ENCODE results near the gene PRKAG2. TPM values are rescaled to one million over a fixed set of nuclear protein-coding genes. Genes with fewer than 3 reads are reported as not detected.

The PRKAG2 gene
- total and polyA plus RNA-seq, 2 of the 8 experiments (the other 6 are each of a cell fraction or from before 2014, with no cell fraction given) = 7.5 to 18.1 TPM

DNA sequence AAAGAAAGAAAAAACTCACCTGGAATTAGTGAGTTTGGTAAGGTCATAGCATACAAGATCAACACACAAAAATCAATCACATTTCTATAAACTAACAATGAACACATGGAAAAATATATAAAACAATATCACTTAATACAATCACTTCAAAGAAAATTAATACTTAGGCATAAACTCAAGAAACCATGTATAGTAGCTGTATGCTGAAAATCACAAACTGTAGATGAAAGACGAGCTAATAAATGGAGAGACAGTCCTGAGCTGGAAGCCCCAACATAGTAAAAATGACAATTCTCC, 243.5 kb downstream of the PRKAG2 start:
- no peak overlapping the region for H2AK5ac ChIP-seq (ENCODE audit: low read depth, low read length)
- no peak overlapping the region for H2BK20ac ChIP-seq (ENCODE audit: low read length)
- H2BK120ac ChIP-seq (replicated peaks; ENCODE audit: low read depth, low read length) = no peak overlapping the region
- no peak overlapping the region for H3K18ac ChIP-seq (ENCODE audit: extremely low read depth, low read length)
- CTCF ChIA-PET (ENCODE audit: partially characterized antibody) = interaction anchor here (0.7 to 10.8 kb wide), 16 partner anchors 9 to 190 kb away, joined by 3 to 107 read pairs (median 6); no protein-coding TSS in a partner anchor
- no peak overlapping the region for H4K8ac ChIP-seq (ENCODE audit: extremely low read depth, insufficient read depth, low read length)
- no peak overlapping the region for H3K9ac ChIP-seq (replicated peaks in 1 of 4; ENCODE audit: extremely low read depth in 1 of 4, low read depth in 3 of 4, low read length in 3 of 4)
- no peak overlapping the region for H4K91ac ChIP-seq (replicated peaks; ENCODE audit: insufficient read length, low read length)
- peaks cover 0 to 2% of the 10 kb centered on the region in 2 experiments for H4K20me1 ChIP-seq (replicated peaks in 1 of 2; ENCODE audit: control insufficient read depth in 1 of 2, insufficient read depth in 2 of 2, low read length in 2 of 2)
- H3K4me2 ChIP-seq (ENCODE audit: insufficient read depth in 1 of 2, low read depth in 2 of 2, low read length in 2 of 2) = no peak overlapping the region; a peak in 1 of 4 replicates
- no peak overlapping the region for H4K5ac ChIP-seq (ENCODE audit: insufficient read length, low read depth, low read length)
- no peak overlapping the region for H3K4ac ChIP-seq (replicated peaks; ENCODE audit: insufficient read length, low read depth, low read length)
- no peak overlapping the region for H3K23ac ChIP-seq (ENCODE audit: insufficient read length)
- 88% methylated on average over 1 of the region's 1 CpG; no CpG with 5 or more reads in 1 of the 2 experiments for WGBS, 2 experiments (ENCODE audit: extremely low coverage in 1 of 2, insufficient coverage in 1 of 2, insufficient read length in 1 of 2, insufficient replicate concordance in 2 of 2, low coverage in 1 of 2, low lambda C conversion rate in 2 of 2, missing lambda C conversion rate in 1 of 2)
- no peak overlapping the region for H3K14ac ChIP-seq (ENCODE audit: insufficient read length)
- H3K27me3 ChIP-seq (replicated peaks in 1 of 4; ENCODE audit: control insufficient read depth in 3 of 4, extremely low read depth in 1 of 4, insufficient read depth in 3 of 4, low read length in 3 of 4) = peaks cover 0 to 25% (median 13%) of the 10 kb centered on the region in 4 experiments; a peak in 5 of 7 replicates
- FAIRE-seq (no peak), DNase-seq (ENCODE audit: low read depth in 1 of 2, low spot score in 2 of 2) (no peak)
- no peak overlapping the region for H3K27ac ChIP-seq (ENCODE audit: low read depth, low read length)
- H3K36me3 ChIP-seq (ENCODE audit: control insufficient read depth in 2 of 4, insufficient read depth in 4 of 4, low read length in 3 of 4) = no peaks in the 10 kb centered on the region
- H3K56ac ChIP-seq (replicated peaks; ENCODE audit: insufficient read length, low read depth, low read length) = no peak overlapping the region
- peak overlapping the region in 1 of 4 experiments; percentile 62; a peak in 1 of 8 replicates for H3K4me3 ChIP-seq (ENCODE audit: extremely low read depth in 1 of 4, insufficient read depth in 2 of 4, low read depth in 3 of 4, low read length in 4 of 4)
- H2AFZ ChIP-seq (ENCODE audit: low read length) = no peak overlapping the region
- no peak overlapping the region for H2BK5ac ChIP-seq (ENCODE audit: low read depth, low read length)
- no peak overlapping the region for H2BK12ac ChIP-seq (ENCODE audit: low read depth, low read length)
- POLR2A ChIA-PET (ENCODE audit: partially characterized antibody) = interaction anchor here (1.2 kb wide), 1 partner anchor 13 kb away, joined by 3 read pairs; no protein-coding TSS in a partner anchor
- H3K4me1 ChIP-seq (replicated peaks in 1 of 4; ENCODE audit: control insufficient read depth in 3 of 4, insufficient read depth in 4 of 4, low read length in 3 of 4) = peaks cover 2 to 14% (median 9%) of the 10 kb centered on the region in 4 experiments
- H2BK15ac ChIP-seq (ENCODE audit: low read length) = no peak overlapping the region
- H3K9me3 ChIP-seq (ENCODE audit: insufficient read depth in 2 of 2, low read depth in 1 of 2, low read length in 1 of 2) = peaks cover 0 to 3% of the 10 kb centered on the region in 2 experiments; a peak in 1 of 4 replicates
- peaks cover 4% of the 10 kb centered on the region; the same call in 1 of the 2 replicates for H3K23me2 ChIP-seq (ENCODE audit: low read depth, low read length)
- H3K79me2 ChIP-seq (ENCODE audit: control insufficient read depth in 1 of 2, insufficient read depth in 2 of 2, low read length in 2 of 2) = no peaks in the 10 kb centered on the region
- no peaks in the 10 kb centered on the region for H3K79me1 ChIP-seq (ENCODE audit: low read depth, low read length)
- no peak for TF ChIP-seq EGR1 (IDR thresholded peaks at IDR 0.05; ENCODE audit: borderline replicate concordance, low read depth, low read length)
- TF ChIP-seq, protein P1, sequence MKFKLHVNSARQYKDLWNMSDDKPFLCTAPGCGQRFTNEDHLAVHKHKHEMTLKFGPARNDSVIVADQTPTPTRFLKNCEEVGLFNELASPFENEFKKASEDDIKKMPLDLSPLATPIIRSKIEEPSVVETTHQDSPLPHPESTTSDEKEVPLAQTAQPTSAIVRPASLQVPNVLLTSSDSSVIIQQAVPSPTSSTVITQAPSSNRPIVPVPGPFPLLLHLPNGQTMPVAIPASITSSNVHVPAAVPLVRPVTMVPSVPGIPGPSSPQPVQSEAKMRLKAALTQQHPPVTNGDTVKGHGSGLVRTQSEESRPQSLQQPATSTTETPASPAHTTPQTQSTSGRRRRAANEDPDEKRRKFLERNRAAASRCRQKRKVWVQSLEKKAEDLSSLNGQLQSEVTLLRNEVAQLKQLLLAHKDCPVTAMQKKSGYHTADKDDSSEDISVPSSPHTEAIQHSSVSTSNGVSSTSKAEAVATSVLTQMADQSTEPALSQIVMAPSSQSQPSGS (IDR thresholded peaks at IDR 0.05; ENCODE audit: low read length) = no peak
- TF ChIP-seq BRCA1 (IDR thresholded peaks at IDR 0.05; ENCODE audit: low read depth, low read length) = no peak
- no peak for TF ChIP-seq FOSL1 (IDR thresholded peaks at IDR 0.05; ENCODE audit: insufficient read depth, low read depth, low read length)
- TF ChIP-seq ZNF274 (IDR thresholded peaks at IDR 0.05; ENCODE audit: borderline replicate concordance, extremely low read depth, low read length) = no peak
- no peak for TF ChIP-seq CEBPB (IDR thresholded peaks at IDR 0.05; ENCODE audit: low read depth, low read length)
- no peak for TF ChIP-seq SRF (IDR thresholded peaks at IDR 0.05; ENCODE audit: low read depth, low read length)
- no peak for TF ChIP-seq SAP30 (IDR thresholded peaks at IDR 0.05; ENCODE audit: insufficient read depth, insufficient replicate concordance, low read length)
- TF ChIP-seq CBX8 (IDR thresholded peaks at IDR 0.05; ENCODE audit: borderline replicate concordance, low read depth, low read length) = no peak
- no peak for TF ChIP-seq TCF12 (IDR thresholded peaks at IDR 0.05; ENCODE audit: low read depth, low read length)
- TF ChIP-seq SIN3A (conservative IDR thresholded peaks at IDR 0.05 in 1 of 2, IDR thresholded peaks at IDR 0.05 in 1 of 2; ENCODE audit: low read depth in 1 of 2, low read length in 2 of 2) = no peak
- TF ChIP-seq, protein P2, sequence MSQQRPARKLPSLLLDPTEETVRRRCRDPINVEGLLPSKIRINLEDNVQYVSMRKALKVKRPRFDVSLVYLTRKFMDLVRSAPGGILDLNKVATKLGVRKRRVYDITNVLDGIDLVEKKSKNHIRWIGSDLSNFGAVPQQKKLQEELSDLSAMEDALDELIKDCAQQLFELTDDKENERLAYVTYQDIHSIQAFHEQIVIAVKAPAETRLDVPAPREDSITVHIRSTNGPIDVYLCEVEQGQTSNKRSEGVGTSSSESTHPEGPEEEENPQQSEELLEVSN (IDR thresholded peaks at IDR 0.05) = no peak

Data from H1 (cell line).